Measurements from ENCODE around the gene HLA-E.
"Not testable (repeated sequence)": the region's sequence is repeated elsewhere in the genome, so short reads cannot be mapped to it uniquely, and the experiment has no call there.

HLA-E gene

GRCh38 chr6:30507849-30508827, 18.8 kb downstream of the HLA-E start:
- no peak for DNase-seq (ENCODE audit: low spot score)

GRCh38 chr6:30508890-30509736, 19.8 kb downstream of the HLA-E start:
- DNase-seq (ENCODE audit: low spot score) = peak; percentile 81

DNA sequence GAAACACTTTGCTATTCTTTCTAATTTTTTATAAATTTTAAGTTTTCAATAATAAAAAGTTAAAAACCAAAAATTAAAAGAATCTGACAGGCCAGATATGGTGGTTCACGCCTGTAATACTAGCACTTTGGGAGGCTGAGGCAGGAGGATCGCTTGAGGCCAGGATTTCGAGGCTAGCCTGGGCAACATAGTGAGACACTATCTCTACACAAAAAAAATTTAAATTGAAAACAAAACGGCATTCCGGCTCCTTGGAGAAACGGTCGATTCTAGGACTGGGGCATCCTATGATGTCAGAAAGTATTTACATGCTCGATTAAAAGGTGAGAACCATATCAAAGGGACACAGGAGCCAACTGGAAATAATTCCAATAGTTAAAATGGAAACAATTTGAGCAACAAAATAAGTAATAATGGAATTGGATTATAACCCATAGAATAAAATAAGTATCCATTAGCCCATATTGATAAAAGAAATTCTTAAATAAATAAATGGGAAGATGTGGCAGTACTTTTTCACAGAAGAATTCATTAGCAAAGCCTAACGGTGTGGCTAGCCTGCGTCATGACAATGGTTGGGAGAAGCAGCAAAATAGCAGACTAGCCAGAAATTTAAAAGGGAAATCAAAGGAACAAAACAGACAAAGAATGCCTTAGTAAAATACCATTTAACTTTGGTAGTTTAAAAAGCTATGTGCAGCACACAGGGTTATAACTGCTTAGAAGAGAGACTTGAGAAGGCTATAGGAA, 21.3 kb downstream of the HLA-E start:
- no peak for DNase-seq (ENCODE audit: low spot score)

GRCh38 chr6:30511169-30511546, 21.8 kb downstream of the HLA-E start:
- DNase-seq (ENCODE audit: low spot score) = no peak

- no peak for DNase-seq (ENCODE audit: low spot score)
Observed at GRCh38 chr6:30513451-30513850, 24.1 kb downstream of the HLA-E start.

DNA sequence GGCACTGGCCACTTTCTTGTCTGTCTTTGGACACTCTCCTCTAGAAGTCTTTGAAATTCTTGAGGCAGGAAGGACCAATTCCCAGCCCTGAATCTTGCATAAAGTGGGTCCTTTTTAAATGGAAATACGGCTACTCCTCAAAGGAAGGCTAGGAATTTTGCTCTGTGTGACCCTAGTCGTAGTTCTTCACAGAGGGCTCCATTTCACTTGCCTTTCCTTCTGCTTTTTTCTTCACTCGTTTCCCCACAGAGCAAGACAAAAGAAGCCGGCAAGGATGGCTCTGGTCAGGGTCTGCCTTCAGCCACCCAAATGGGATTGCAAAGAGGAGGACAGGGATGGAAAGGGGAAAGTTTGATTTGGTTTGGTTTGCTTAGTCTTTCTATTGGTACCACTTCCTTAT, 25.8 kb downstream of the HLA-E start:
- DNase-seq (ENCODE audit: low spot score) = no peak

DNA sequence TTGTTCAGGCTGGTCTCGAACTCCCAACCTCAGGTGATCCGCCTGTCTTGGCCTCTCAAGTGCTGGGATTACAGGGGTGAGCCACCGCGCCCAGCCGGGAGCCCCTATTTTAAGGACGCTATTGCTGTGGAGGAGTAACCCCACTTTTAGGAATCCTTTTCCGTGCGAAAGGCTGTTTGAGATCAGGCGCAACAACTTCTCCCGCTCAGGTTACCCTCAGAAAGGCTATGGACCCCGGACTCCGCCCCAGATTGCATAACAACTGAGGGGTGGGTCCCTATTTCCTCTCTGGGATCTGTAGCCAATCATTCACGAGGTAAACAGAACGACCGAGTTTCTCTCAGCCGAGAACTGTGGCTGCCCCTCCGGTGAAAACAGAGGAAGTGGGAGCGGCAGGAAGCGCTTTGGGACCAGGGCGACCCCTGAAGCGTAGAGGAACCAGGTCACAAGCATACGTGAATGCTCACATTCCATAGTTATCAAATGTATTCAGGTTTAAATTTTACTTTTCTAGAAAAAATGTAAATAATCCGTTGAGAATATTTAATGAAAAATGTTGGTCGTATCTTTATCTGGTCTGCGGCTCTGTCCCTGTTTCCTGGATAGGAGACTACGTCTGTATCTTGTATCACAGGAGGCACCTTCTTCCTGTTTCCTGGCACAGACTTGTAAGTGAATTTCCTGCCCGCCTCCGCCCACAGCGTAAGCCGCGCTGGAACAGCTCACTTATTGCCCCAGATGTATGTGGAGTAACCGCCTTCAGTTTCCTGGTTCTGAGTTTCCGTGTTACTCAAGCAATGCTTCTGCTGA, 26.8 kb downstream of the HLA-E start:
- DNase-seq (ENCODE audit: low spot score) = peak; percentile 96

DNA sequence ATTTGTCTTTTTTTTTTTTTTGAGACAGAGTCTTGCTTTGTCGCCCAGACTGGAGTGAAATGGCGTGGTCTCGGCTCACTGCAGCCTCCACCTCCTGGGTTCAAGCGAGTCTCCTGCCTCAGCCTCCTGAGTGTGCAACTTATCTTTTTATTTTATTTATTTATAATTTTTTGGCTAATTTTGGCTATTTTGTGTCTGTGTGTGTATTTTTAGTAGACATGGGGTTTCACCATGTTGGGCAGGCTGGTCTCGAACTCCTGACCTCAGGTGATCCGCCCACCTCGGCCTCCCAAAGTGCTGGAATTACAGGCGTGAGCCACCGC, 27.4 kb downstream of the HLA-E start:
- DNase-seq (ENCODE audit: low spot score) = not testable (repeated sequence)

- not testable (repeated sequence) for DNase-seq (ENCODE audit: low spot score)
Observed at GRCh38 chr6:30517767-30518504, 28.6 kb downstream of the HLA-E start.

DNA sequence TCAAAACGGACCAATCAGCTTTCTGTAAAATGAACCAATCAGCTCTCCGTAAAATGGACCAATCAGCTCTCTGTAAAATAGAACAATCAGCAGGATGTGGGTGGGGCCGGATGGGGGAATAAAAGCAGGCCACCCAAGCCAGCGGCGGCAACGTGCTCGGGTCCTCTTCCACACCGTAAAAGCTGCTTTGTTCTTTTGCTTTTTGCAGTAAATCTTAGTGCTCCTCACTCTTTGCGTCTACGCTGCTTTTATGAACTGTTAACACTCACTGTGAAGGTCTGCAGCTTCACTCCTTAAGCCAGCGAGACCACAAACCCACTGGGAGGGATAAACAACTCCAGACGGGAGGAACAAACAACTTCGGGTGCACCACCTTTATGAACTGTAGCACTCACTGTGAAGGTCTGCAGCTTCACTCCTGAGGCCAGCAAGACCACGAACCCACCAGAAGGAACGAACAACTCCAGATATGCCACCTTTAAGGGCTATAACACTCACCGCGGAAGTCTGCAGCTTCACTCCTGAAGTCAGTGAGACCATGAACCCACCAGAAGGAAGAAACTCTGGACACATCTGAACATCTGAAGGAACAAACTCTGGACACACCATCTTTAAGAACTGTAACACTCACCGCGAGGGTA, 29.3 kb downstream of the HLA-E start:
- DNase-seq (ENCODE audit: low spot score) = not testable (repeated sequence)

DNA sequence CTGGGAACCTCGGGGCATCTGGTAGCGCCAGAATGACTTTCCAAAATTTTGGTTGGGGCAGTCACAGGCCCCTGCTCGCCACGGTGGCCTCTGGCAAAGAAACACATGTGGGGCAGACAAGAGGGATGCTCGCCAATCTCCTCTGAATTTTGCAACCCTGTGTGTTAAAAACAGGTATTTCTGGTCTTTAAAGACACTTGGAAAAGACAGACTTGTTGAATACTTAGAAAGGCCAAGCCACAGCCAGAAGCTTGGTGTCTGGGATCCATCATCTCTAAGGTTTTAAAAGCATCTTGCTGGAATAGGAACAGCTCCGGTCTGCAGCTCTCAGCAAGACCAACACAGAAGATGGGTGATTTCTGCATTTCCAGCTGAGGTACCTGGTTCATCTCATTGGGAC, 31.2 kb downstream of the HLA-E start:
- DNase-seq (ENCODE audit: low spot score) = no peak

DNA sequence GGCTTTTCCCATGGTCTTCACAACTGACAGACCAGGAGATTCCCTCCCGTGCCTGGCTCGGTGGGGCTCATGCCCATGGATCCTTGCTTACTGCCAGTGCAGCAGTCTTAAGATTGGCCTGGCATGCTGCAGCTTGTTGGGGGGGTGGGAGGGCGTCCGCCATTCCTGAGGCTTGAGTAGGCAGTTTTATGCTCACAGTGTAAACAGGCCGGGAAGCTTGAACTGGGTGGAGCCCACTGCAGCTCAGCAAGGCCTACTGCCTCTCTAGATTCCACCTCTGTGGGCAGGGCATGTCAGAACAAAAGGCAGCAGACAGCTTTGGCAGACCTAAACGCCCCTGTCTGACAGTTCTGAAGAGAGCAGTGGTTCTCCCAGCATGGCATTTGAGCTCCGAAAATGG, 31.8 kb downstream of the HLA-E start:
- not testable (repeated sequence) for DNase-seq (ENCODE audit: low spot score)

- DNase-seq (ENCODE audit: low spot score) = not testable (repeated sequence)
Observed at GRCh38 chr6:30521952-30522351, 32.6 kb downstream of the HLA-E start.

DNA sequence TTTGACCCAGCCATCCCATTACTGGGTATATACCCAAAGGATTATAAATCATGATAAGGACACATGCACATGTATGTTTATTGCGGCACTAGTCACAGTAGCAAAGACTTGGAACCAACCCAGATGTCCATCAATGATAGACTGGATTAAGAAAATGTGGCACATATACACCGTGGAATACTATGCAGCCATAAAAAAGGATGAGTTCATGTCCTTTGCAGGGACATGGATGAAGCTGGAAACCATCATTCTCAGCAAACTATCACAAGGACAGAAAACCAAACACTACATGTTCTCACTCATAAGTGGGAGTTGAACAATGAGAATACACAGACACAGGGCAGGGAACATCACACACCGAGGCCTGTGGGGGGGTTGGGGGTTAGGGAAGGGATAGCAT, 37.1 kb downstream of the HLA-E start:
- DNase-seq (ENCODE audit: low spot score) = not testable (repeated sequence)

GRCh38 chr6:30529349-30529875, 40.1 kb downstream of the HLA-E start:
- DNase-seq (ENCODE audit: low spot score) = peak; percentile 82

DNA sequence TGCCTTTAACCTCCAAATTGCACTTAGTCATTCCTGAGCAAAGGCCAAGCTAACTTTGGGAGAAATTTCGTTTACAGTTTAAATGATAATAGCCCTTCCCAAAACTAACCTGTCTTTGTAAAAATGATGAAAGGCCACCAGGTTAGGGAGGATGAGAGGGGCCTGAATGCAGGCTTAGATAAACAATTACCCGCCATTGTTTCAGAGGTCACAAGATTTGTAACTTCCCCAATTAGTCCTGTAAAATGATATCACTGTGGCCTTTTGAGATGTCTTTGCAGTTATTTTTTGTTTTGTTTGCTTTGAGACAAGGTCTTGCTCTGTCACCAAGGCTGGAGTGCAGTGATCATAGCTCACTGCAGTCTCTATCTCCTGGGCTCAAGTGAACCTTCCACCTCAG, 40.7 kb downstream of the HLA-E start:
- DNase-seq (ENCODE audit: low spot score) = no peak

- no peak for DNase-seq (ENCODE audit: low spot score)
Observed at GRCh38 chr6:30533460-30534294, 44.4 kb downstream of the HLA-E start.

- DNase-seq (ENCODE audit: low spot score) = no peak
Observed at GRCh38 chr6:30537931-30538330, 48.6 kb downstream of the HLA-E start.
